OCI-M2 (cell line): ENCODE measurements around the gene WT1.
"Not testable (repeated sequence)": the region's sequence is repeated elsewhere in the genome, so short reads cannot be mapped to it uniquely, and the experiment has no call there.

ENCODE experiments used
- DNase-seq: peaks from one replicate; lab custom pipeline; 2025; ENCODE audit not compliant: unreplicated experiment; lab: John Stamatoyannopoulos, UW

Gene WT1

GRCh38 chr11:32435511-32435941, at the start of gene WT1:
Gene WT1 (minus strand): TSS chr11:32435539.
- no peak for DNase-seq

- DNase-seq = no peak
These were observed 44.0 kb upstream of the WT1 start for GRCh38 chr11:32479291-32479690.

- DNase-seq = no peak
These were observed 43.0 kb upstream of the WT1 start for GRCh38 chr11:32478277-32478731.

GRCh38 chr11:32473282-32473909, 38.1 kb upstream of the WT1 start:
- DNase-seq = no peak

- DNase-seq = no peak
These were observed 36.9 kb upstream of the WT1 start for GRCh38 chr11:32472226-32472625.

- DNase-seq = not testable (repeated sequence)
These were observed 36.2 kb upstream of the WT1 start for GRCh38 chr11:32471544-32471943.

- DNase-seq = no peak
These were observed 34.5 kb upstream of the WT1 start for GRCh38 chr11:32469791-32470190.

GRCh38 chr11:32466279-32466915, 31.1 kb upstream of the WT1 start:
- no peak for DNase-seq

GRCh38 chr11:32464078-32464477, 28.7 kb upstream of the WT1 start:
- no peak for DNase-seq

- no peak for DNase-seq
These were observed 26.8 kb upstream of the WT1 start for GRCh38 chr11:32462011-32462690.

- DNase-seq = no peak
These were observed 21.5 kb upstream of the WT1 start for GRCh38 chr11:32456864-32457263.

GRCh38 chr11:32454993-32455392, 19.7 kb upstream of the WT1 start:
- no peak for DNase-seq

- no peak for DNase-seq
These were observed 16.5 kb upstream of the WT1 start for GRCh38 chr11:32451808-32452207.

GRCh38 chr11:32450372-32450771, 15.0 kb upstream of the WT1 start:
- no peak for DNase-seq

- no peak for DNase-seq
These were observed 12.9 kb upstream of the WT1 start for GRCh38 chr11:32448232-32448631.

GRCh38 chr11:32447252-32447651, 11.9 kb upstream of the WT1 start:
- no peak for DNase-seq

- DNase-seq = no peak
These were observed 10.9 kb upstream of the WT1 start for GRCh38 chr11:32446227-32446626.

- no peak for DNase-seq
These were observed 8.8 kb upstream of the WT1 start for GRCh38 chr11:32444186-32444585.

GRCh38 chr11:32440916-32441315, 5.6 kb upstream of the WT1 start:
- DNase-seq = no peak

GRCh38 chr11:32440312-32440908, 5.1 kb upstream of the WT1 start:
- no peak for DNase-seq

- no peak for DNase-seq
These were observed 4.3 kb upstream of the WT1 start for GRCh38 chr11:32439501-32440210.
